Fibroblast of lung (primary cell): ENCODE results near the gene TMEM184A.

Experiments used
- EZH2 ChIP-seq: IDR thresholded peaks from 2 replicates; pipeline ENCODE4 v1.5.1; 2012; ENCODE audit warnings: low read length, control low read depth, mild to moderate bottlenecking; ENCODE audit errors: missing control alignments
- TF ChIP-seq, protein P1 (sequence below), 2 donors: IDR thresholded peaks in 1 of 2; conservative IDR thresholded peaks in 1 of 2; 1 replicate in 1 of 2; 2 replicates in 1 of 2; pipeline ENCODE4 v1.5.1; 2011 to 2012; ENCODE audit warnings: low read length in 2 of 2, control low read depth in 1 of 2, inconsistent platforms in 1 of 2, low read depth in 1 of 2, mild to moderate bottlenecking in 1 of 2

DNA sequence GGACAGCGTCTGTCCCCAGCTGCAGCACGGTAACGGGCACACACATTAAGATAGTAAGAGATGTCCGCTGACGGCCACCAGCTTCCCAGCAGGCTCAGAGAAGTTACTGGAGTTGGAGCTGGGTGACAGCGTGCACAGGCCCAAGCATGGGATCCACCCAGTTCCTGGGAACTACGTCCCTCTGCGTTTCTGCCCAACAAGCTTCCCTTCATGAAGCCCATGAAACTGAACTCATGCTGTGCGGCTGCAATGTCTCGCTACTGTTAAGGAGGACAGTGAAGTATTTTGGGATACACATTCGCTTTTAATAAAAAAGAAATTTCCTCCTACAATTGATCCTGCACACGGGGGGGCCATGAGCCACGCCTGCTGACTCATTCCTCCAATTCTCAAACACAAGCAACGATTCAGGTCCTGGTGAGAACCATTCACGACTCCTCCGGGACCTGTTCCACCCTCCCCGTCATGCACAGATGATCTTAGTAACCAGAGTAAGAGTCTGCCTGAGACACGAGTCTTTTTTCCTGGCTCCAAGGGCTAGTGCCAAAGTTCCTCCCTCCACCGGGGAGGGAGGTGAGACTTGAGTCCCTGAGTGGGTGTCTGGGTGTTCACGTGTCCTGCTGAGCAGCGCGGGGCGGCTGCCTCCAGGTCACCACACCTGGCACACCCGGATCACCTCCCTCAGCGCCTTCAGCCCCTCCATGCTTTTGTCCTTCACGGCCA, 11.2 kb upstream of the TMEM184A start:
- TF ChIP-seq, protein P1, sequence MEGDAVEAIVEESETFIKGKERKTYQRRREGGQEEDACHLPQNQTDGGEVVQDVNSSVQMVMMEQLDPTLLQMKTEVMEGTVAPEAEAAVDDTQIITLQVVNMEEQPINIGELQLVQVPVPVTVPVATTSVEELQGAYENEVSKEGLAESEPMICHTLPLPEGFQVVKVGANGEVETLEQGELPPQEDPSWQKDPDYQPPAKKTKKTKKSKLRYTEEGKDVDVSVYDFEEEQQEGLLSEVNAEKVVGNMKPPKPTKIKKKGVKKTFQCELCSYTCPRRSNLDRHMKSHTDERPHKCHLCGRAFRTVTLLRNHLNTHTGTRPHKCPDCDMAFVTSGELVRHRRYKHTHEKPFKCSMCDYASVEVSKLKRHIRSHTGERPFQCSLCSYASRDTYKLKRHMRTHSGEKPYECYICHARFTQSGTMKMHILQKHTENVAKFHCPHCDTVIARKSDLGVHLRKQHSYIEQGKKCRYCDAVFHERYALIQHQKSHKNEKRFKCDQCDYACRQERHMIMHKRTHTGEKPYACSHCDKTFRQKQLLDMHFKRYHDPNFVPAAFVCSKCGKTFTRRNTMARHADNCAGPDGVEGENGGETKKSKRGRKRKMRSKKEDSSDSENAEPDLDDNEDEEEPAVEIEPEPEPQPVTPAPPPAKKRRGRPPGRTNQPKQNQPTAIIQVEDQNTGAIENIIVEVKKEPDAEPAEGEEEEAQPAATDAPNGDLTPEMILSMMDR (conservative IDR thresholded peaks at IDR 0.05 in 1 of 2, IDR thresholded peaks at IDR 0.05 in 1 of 2; ENCODE audit: low read depth in 1 of 2, low read length in 2 of 2), result no peak
- TF ChIP-seq EZH2, result no peak
